ENCODE results near the gene ATP9A.

Gene ATP9A

DNA sequence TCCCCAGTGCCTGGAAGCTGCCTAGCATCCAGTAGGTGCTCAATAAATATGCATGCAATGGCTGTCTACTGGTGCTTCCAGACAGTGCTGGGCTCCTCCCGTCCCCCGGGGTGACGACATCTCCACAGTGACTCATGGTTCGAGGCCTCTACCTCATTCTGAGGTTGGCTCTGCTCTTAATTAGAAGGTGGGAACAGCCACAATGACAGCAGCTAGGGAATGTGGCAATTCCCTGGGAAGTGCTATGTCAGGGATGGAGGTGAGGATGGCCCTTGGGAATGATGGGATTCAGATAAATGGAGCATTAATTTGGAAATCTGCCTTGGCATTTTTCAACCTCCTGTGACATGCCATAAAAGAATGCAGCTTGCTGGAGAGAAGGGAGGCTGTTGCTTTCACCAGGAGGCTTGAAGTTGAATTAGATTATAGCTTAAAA, 182.2 kb downstream of the ATP9A start:
- DNase-seq (ENCODE audit: low read depth), result no peak
- TF ChIP-seq CTCF (IDR thresholded peaks at IDR 0.05; ENCODE audit: control insufficient read depth, extremely low read depth, insufficient read depth), result no peak
- no peak overlapping the region for H3K4me3 ChIP-seq (ENCODE audit: low read depth, low read length)

- no peak overlapping the region for H3K4me3 ChIP-seq (ENCODE audit: low read depth, low read length)
- TF ChIP-seq CTCF (IDR thresholded peaks at IDR 0.05; ENCODE audit: control insufficient read depth, extremely low read depth, insufficient read depth), result no peak
- DNase-seq (ENCODE audit: low read depth), result no peak
These were observed 183.0 kb downstream of the ATP9A start for GRCh38 chr20:51585148-51585547.

DNA sequence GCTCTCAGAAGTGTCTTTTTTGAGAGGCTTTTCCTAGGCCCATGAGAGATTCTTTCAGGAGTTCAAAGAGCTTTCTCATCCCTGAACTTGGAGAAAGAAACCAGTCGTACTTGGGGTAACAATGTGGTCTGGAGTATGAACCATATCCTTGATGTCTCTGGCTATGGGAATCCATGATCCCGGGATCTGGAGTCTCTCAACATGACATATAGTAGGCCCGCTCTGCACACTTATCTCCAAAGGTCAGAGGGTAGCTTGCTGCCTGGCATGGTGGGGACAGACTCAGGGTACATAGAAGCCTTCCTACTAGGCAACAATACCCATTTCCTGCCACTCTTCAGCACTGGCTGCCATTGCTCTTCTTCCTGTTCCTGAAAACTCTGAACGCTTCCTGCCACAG, 183.5 kb downstream of the ATP9A start:
- H3K4me3 ChIP-seq (ENCODE audit: low read depth, low read length), result no peak overlapping the region
- TF ChIP-seq CTCF (IDR thresholded peaks at IDR 0.05; ENCODE audit: control insufficient read depth, extremely low read depth, insufficient read depth), result no peak
- DNase-seq (ENCODE audit: low read depth), result no peak

DNA sequence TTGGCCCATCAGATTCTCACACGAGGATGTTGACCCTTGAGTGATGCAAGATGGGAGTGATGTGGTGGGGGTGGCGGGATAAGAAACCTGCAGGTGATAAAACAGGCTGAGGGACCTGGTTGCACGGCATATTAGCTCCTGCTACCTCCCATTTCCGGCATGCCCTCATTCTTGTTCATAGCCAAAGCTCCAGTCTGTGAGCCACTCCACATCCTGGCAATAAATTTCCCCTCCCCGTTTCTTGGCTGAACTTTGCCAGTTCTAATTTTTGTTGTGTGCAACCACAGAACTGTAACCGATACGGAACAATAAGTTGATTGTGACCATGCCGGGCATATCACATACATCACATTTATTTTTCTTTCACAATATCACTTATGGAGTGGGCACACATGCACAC, 184.1 kb downstream of the ATP9A start:
- no peak for DNase-seq (ENCODE audit: low read depth)
- no peak for TF ChIP-seq CTCF (IDR thresholded peaks at IDR 0.05; ENCODE audit: control insufficient read depth, extremely low read depth, insufficient read depth)
- no peak overlapping the region for H3K4me3 ChIP-seq (ENCODE audit: low read depth, low read length)

DNA sequence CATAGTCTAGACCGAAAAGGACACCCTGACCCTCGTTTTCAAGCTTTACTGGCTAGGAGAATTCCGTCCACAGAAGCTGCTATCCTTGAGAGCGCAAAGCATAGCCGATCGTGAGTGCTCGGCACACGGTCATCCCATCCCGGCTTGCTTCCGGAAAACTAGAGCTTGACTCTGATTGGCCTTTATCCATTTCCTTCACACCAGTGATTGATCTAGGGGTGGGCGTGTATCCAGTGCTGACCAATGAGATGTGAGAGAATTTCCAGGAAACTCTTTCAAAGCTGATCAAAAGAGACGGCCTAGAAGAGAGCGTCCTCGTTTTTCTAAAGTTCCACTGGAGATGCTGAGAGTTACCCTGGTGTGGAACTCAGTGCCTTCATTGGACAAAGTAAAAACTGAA, 184.7 kb downstream of the ATP9A start:
- no peak for TF ChIP-seq CTCF (IDR thresholded peaks at IDR 0.05; ENCODE audit: control insufficient read depth, extremely low read depth, insufficient read depth)
- no peak for DNase-seq (ENCODE audit: low read depth)
- H3K4me3 ChIP-seq (ENCODE audit: low read depth, low read length), result no peak overlapping the region

DNA sequence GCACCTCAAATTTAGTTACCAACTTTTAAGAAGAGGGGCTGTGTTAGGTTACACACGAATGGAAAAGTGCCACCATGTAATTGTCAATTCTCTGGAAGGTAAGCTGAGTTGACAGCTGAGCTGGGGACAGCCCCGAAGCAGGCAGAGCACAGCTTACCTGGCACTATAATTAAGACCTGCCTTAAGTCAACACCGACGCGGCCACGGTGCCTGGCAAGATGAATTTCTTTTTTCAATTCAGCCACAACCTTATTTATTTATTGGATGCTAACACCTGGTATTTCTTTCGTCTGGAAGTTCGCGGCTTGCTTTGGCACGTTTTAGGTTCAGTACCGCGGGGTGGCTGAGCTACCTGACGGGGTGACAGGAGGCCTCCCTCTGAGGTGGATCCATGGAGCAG, 185.1 kb downstream of the ATP9A start:
- DNase-seq (ENCODE audit: low read depth), result no peak
- no peak for TF ChIP-seq CTCF (IDR thresholded peaks at IDR 0.05; ENCODE audit: control insufficient read depth, extremely low read depth, insufficient read depth)
- H3K4me3 ChIP-seq (ENCODE audit: low read depth, low read length), result no peak overlapping the region

- no peak overlapping the region for H3K4me3 ChIP-seq (ENCODE audit: low read depth, low read length)
- no peak for TF ChIP-seq CTCF (IDR thresholded peaks at IDR 0.05; ENCODE audit: control insufficient read depth, extremely low read depth, insufficient read depth)
- DNase-seq (ENCODE audit: low read depth), result no peak
These were observed 186.6 kb downstream of the ATP9A start for GRCh38 chr20:51581571-51581970.

Measured in LNCaP clone FGC (cell line).